ENCODE data around the gene SLBP. TPM values are rescaled to one million over a fixed set of nuclear protein-coding genes. Genes with fewer than 3 reads are reported as not detected.

The SLBP gene
- total RNA-seq, 2 experiments from 2014 or later: 45.8 to 47.6 TPM

GRCh38 chr4:1693131-1693896, 18.8 kb downstream of the SLBP start:
- peaks cover 5% of the 10 kb centered on the region for H3K4me1 Mint-ChIP-seq (ENCODE audit: low read depth)
- peak overlapping the region in 1 of 2 donors; percentile 17 for H3K27ac ChIP-seq (ENCODE audit: low read depth in 1 of 2, low read length in 2 of 2)
- no peaks in the 10 kb centered on the region for H3K27me3 ChIP-seq (ENCODE audit: control insufficient read depth in 1 of 2, insufficient read depth in 2 of 2, low read length in 2 of 2)
- ATAC-seq (ENCODE audit: poor library complexity) (peak; percentile 93), DNase-seq (peak; percentile 63 to 91 (median 75))
- peak; percentile 87 for TF ChIP-seq CTCF (IDR thresholded peaks at IDR 0.05)
- intact Hi-C loops (cut with DNase I, micrococcal nuclease): loop anchor here (1.0 to 5.0 kb wide), 5 partner anchors 19 to 314 kb away; partner anchors contain the start of genes SLBP (in 2 of the 2) and NELFA (in 1 of the 2)
- peak overlapping the region; percentile 68 for H3K27ac Mint-ChIP-seq
- peaks cover 66% of the 10 kb centered on the region for H3K36me3 Mint-ChIP-seq (ENCODE audit: low read depth)
- no peaks in the 10 kb centered on the region for H3K27me3 Mint-ChIP-seq
- H3K9me3 ChIP-seq (ENCODE audit: control insufficient read depth in 1 of 2, insufficient read depth in 1 of 2, low read length in 2 of 2): no peaks in the 10 kb centered on the region
- no peaks in the 10 kb centered on the region for H3K9me3 Mint-ChIP-seq
- POLR2A ChIA-PET: interaction anchor here (0.9 to 7.5 kb wide), 8 partner anchors 10 to 163 kb away, joined by 3 to 128 read pairs (median 5); partner anchors contain the start of genes LETM1, SLBP, TACC3 and TMEM129
- no peak overlapping the region for H3K4me3 ChIP-seq (ENCODE audit: low read length)
- H3K4me3 Mint-ChIP-seq: no peak overlapping the region
- CTCF ChIA-PET: interaction anchor here (0.7 to 2.5 kb wide), 14 partner anchors 10 to 340 kb away, joined by 3 to 84 read pairs (median 6); partner anchors contain the start of genes FAM53A, SLBP, TACC3 and TMEM129
- H3K36me3 ChIP-seq (ENCODE audit: insufficient read depth, low read length): peaks cover 67% of the 10 kb centered on the region
- H3K4me1 ChIP-seq (ENCODE audit: insufficient read depth, low read length): peaks cover 5% of the 10 kb centered on the region

- H3K36me3 Mint-ChIP-seq (ENCODE audit: low read depth): peaks cover 56% of the 10 kb centered on the region
- DNase-seq (no peak), ATAC-seq (ENCODE audit: poor library complexity) (no peak)
- peaks cover 5% of the 10 kb centered on the region for H3K4me1 Mint-ChIP-seq (ENCODE audit: low read depth)
- CTCF ChIA-PET: interaction anchor here (1.9 kb wide), 1 partner anchor 33 kb away, joined by 84 read pairs; no protein-coding TSS in a partner anchor
- H3K4me1 ChIP-seq (ENCODE audit: insufficient read depth, low read length): peaks cover 5% of the 10 kb centered on the region
- H3K27me3 Mint-ChIP-seq: no peaks in the 10 kb centered on the region
- H3K4me3 ChIP-seq (ENCODE audit: low read length): no peak overlapping the region
- intact Hi-C loops (cut with DNase I, micrococcal nuclease): loop anchor here (2.0 to 5.0 kb wide), 3 partner anchors 119 to 315 kb away; partner anchors contain the start of gene NELFA (in 1 of the 2)
- H3K9me3 ChIP-seq (ENCODE audit: control insufficient read depth in 1 of 2, insufficient read depth in 1 of 2, low read length in 2 of 2): no peaks in the 10 kb centered on the region
- no peaks in the 10 kb centered on the region for H3K9me3 Mint-ChIP-seq
- no peak for TF ChIP-seq CTCF (IDR thresholded peaks at IDR 0.05)
- peaks cover 59% of the 10 kb centered on the region for H3K36me3 ChIP-seq (ENCODE audit: insufficient read depth, low read length)
- H3K27ac ChIP-seq (ENCODE audit: low read depth in 1 of 2, low read length in 2 of 2): no peak overlapping the region
- no peak overlapping the region for H3K27ac Mint-ChIP-seq
- POLR2A ChIA-PET: interaction anchor here (1.1 to 7.5 kb wide), 2 partner anchors 20 to 33 kb away, joined by 6 to 128 read pairs; partner anchors contain the start of genes SLBP, TACC3 and TMEM129
- H3K27me3 ChIP-seq (ENCODE audit: control insufficient read depth in 1 of 2, insufficient read depth in 2 of 2, low read length in 2 of 2): no peaks in the 10 kb centered on the region
- no peak overlapping the region for H3K4me3 Mint-ChIP-seq
Observed at GRCh38 chr4:1691737-1692373, 20.3 kb downstream of the SLBP start.

GRCh38 chr4:1690698-1691097, 21.4 kb downstream of the SLBP start:
- POLR2A ChIA-PET: interaction anchor here (7.5 kb wide), 1 partner anchor 34 kb away, joined by 128 read pairs; the partner anchor contains the start of genes TACC3 and TMEM129
- Mint-ChIP-seq H3K4me1 (ENCODE audit: low read depth) (peaks cover 5% of the 10 kb centered on the region), H3K27ac (no peak overlapping the region), H3K36me3 (ENCODE audit: low read depth) (peaks cover 50% of the 10 kb centered on the region), H3K9me3 (no peaks in the 10 kb centered on the region), H3K4me3 (no peak overlapping the region), H3K27me3 (no peaks in the 10 kb centered on the region)
- intact Hi-C loops (cut with DNase I, micrococcal nuclease): loop anchor here in 1 of 2 experiments (5.0 kb wide), 2 partner anchors 122 to 317 kb away; partner anchors contain the start of gene NELFA
- no peaks in the 10 kb centered on the region for H3K9me3 ChIP-seq (ENCODE audit: control insufficient read depth in 1 of 2, insufficient read depth in 1 of 2, low read length in 2 of 2)
- no peak overlapping the region for H3K4me3 ChIP-seq (ENCODE audit: low read length)
- CTCF ChIA-PET: no interaction called here
- peaks cover 5% of the 10 kb centered on the region for H3K4me1 ChIP-seq (ENCODE audit: insufficient read depth, low read length)
- no peak for TF ChIP-seq CTCF (IDR thresholded peaks at IDR 0.05)
- peaks cover 48% of the 10 kb centered on the region for H3K36me3 ChIP-seq (ENCODE audit: insufficient read depth, low read length)
- DNase-seq (no peak), ATAC-seq (ENCODE audit: poor library complexity) (no peak)
- H3K27ac ChIP-seq (ENCODE audit: low read depth in 1 of 2, low read length in 2 of 2): no peak overlapping the region
- no peaks in the 10 kb centered on the region for H3K27me3 ChIP-seq (ENCODE audit: control insufficient read depth in 1 of 2, insufficient read depth in 2 of 2, low read length in 2 of 2)
